Islet precursor cell (in vitro differentiated cells): ENCODE data around the gene PSME3.

ENCODE experiments used
- DNase-seq: peaks from one replicate; pipeline ENCODE4 v3.0.0-alpha.2; 2018

PSME3 gene, protein sequence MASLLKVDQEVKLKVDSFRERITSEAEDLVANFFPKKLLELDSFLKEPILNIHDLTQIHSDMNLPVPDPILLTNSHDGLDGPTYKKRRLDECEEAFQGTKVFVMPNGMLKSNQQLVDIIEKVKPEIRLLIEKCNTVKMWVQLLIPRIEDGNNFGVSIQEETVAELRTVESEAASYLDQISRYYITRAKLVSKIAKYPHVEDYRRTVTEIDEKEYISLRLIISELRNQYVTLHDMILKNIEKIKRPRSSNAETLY

GRCh38 chr17:42832934-42833766 lies at the start of gene PSME3:
Gene PSME3, plus strand, starts transcription at chr17:42833397. Its CDS starts 235 bp downstream, at chr17:42833632.
- DNase-seq = peak; percentile 97

DNA sequence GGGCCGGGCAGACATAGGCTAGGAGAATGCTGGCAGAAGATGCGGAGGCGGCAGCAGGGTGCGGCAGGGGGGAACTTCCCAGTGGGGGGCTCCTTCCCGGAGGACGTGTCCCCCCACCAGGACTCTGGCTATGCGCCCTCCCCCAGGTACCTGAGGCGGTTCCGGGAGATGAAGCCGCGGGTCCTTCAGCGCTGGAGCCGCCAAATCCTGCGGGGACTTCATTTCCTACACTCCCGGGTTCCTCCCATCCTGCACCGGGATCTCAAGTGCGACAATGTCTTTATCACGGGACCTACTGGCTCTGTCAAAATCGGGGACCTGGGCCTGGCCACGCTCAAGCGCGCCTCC lies 49.4 kb upstream of the PSME3 start:
- no peak for DNase-seq

GRCh38 chr17:42784409-42784808 lies 48.8 kb upstream of the PSME3 start:
- no peak for DNase-seq

- no peak for DNase-seq
These were observed 48.2 kb upstream of the PSME3 start for GRCh38 chr17:42784811-42785592.

- no peak for DNase-seq
These were observed 45.9 kb upstream of the PSME3 start for GRCh38 chr17:42787266-42787665.

- DNase-seq = no peak
These were observed 41.2 kb upstream of the PSME3 start for GRCh38 chr17:42791948-42792347.

GRCh38 chr17:42792545-42792944 lies 40.7 kb upstream of the PSME3 start:
- no peak for DNase-seq

DNA sequence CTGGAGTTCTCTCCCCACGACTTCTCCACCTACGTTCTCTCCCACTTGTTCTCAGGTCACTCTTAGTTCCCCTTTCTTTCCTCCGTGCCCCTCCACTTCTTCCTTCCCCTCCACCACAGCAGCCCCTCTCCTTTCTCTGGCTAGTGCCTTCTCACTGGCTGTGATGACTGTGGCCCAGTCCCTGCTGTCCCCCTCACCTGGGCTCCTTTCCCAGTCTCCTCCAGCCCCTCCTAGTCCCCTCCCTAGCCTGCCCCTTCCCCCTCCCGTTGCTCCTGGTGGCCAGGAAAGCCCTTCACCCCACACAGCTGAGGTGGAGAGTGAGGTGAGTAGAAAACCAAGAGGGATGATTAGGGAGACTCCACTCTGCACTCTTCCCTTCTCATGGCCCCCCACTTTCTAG lies 38.1 kb upstream of the PSME3 start:
- DNase-seq = no peak

DNA sequence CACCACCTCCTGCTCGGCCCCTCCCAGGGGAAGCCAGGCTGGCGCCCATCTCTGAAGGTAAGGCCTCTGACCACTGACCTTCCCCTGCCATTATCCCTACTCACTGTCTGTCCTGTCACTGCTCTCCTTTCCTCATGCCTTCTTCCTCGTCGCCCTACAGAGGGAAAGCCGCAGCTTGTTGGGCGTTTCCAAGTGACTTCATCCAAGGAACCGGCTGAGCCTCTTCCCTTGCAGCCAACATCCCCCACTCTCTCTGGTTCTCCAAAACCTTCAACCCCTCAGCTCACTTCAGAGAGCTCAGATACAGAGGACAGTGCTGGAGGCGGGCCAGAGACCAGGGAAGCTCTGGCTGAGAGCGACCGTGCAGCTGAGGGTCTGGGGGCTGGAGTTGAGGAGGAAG lies 37.7 kb upstream of the PSME3 start:
- no peak for DNase-seq

- no peak for DNase-seq
These were observed 37.0 kb upstream of the PSME3 start for GRCh38 chr17:42796066-42796758.

DNA sequence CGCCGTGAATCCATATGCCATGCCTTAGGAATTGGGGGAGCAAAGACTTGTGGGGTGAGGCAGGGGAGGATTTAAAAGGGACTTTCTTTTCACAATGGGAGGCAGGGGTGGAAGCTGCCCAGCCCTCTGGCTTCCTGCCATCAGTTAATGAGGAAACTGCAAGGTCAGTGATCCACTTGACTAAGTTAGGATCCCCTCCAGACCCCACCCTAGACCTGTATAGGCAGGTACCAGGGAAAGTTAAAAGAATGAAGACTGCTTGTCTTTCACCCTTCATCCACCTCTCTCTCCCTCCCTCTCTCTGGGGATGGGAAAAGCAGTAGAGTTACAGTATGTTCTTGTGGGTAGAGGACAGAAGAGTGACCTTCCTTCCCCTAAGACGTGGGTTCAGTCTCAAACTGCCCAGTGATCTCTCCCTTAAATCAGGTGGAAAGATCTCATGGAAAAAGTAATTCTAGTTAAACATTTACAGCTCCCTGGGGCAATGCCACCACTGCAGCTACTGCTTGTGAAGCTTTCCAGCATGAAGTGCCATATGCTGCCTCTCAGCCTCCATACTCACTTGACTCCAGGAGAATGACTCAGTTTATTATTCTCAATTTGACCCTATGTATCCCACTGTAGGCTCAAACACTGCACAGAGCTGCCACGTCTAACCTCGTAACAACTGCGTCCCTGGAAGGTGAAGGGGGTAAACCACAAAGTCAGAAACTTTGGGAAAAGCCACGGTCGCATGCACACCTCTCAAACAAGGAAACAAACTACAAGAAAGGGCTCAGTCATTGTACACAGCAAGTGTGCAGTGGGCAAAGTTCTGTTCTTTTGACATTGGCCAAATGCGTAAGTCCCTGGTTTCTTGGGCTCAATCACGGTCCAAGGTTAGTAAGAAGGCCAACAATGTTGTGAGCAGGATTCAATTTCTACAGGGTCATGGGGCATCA lies 35.9 kb upstream of the PSME3 start:
- no peak for DNase-seq

DNA sequence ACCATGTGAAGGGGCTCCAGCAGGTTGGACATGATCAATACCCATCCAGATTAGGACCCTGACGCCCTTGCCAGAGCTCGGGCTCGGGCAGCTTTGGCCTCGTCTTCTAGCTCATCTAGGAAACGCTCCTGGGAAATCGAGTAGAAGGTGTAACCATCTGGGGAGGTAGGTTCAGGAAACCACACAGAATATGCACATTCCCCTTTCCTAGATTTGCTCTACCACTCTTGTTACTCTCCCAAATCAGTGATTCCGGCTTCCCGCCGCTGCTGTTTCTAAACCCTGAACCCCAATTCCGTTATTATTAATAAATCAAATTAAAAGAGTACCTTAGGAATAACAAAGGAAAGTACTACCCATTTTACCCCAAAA lies 35.2 kb upstream of the PSME3 start:
- DNase-seq = no peak

DNA sequence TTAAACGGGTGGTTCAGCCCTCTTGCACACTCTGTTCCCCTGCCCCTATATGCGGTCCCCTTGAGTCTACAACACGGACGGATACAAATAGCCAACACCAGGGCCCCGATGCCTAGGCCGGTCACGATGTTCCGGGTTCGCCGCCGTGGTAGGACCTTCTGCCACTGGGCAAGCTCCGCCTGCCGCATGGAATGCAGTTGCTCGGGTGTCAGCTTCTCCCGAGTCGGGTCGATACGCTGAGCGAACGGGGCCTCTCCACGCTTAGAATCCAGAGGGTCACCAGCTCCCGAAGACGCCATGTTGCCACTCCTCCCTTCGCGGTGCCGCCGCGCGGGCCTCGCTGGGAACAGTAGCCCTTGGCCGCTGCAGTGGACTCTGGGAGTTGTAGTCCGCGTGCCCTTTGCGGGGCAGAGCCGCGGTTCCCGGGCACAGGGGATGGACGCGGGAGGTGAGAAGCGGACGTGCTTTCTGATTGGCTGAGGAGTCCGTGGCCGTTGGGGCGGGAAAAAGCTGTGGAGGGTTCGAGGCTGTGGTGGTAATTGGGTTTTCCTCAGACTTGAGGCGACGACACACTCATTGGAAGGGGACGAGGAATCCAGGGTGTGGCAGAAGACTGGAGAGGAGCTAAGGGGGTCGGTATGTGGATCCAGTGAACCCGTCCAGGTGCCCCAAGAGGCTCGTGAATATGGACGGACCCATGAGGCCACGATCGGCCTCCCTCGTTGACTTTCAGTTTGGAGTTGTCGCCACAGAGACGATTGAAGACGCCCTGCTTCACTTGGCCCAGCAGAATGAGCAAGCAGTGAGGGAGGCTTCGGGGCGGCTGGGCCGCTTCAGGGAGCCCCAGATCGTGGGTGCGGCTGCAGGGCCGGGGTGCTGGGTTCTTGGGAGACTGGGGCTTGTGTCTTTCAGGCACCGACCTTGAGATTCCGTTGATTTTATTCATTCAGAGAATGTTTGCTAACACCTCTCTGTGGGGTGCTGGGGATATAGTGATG lies 34.5 kb upstream of the PSME3 start, which contains the start of the genes CNTD1 and COA3:
TSS of gene CNTD1 (plus strand) at position 479 of the 998 bp plus-strand sequence. CDS start at position 686, 207 bp downstream.
TSS of gene COA3 (minus strand) at position 322 of the 998 bp plus-strand sequence. CDS start at position 299, 23 bp downstream.
- DNase-seq = peak; percentile 96

- no peak for DNase-seq
These were observed 29.9 kb upstream of the PSME3 start for GRCh38 chr17:42803074-42803883.

DNA sequence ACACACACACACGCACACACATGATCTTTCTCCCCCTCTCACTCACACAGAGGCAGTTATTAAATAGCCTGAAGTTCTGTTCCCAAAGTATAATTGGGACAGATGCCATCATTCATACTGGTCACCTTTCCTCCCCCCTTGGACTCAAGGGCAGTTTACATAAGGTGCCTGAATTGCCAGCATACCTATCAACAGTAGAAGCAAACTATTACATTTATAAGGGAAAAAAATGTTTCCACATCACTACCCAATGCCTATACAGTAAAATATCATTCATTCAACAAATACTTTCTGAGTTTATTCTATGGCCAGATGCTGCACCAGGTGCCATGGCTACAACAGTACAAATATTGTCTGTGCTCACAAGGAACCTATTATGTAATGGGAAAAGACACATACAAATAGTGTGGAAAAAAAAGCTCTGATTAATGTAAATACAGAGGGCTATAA lies 28.3 kb upstream of the PSME3 start:
- DNase-seq = peak; percentile 16

GRCh38 chr17:42806249-42806648 lies 26.9 kb upstream of the PSME3 start:
- no peak for DNase-seq

DNA sequence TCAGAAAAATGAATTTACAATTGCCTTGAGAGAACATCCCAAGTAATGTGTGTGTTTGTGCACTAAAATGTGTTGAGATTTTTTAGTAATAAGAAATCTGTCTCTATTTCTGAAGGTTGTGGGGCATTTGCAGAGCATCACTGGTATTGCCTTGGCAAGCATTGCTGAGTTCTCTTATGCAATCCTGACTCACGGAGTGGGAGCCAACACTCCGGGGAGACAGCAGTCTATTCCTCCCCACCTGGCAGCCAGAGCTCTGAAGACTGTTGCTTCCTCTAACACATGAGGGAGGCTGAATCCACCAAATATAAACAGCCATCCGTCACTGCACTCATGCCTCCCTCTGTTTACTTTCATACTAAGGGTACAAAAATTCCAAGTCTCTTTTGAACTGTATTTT lies 23.9 kb upstream of the PSME3 start:
- peak; percentile 19 for DNase-seq

GRCh38 chr17:42814633-42815399 lies 18.4 kb upstream of the PSME3 start:
- DNase-seq = no peak

DNA sequence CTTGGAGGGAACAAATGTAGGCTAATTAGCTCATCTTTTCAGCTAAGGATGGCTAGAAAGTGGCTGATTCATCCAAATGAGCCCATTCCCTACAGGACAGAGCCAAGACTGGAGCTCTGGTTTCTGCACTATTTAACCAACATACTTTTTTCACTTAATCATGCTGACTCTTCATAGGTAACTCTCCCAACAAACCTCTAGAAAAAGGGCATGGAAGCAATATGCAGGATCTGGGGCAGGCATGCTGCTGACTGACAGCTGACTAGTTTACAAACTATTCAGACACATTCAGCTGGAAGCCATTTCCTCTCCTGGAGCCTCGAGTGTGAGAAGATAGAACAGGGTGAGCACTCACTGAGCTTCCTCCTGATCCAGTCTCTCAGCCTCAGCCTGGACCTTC lies 15.3 kb upstream of the PSME3 start:
- DNase-seq = no peak
